GM18867 (cell line): Measurements from ENCODE around the gene ITGA1.
"Not testable (repeated sequence)": the region's sequence is repeated elsewhere in the genome, so short reads cannot be mapped to it uniquely, and the experiment has no call there.

Experiments used
- ATAC-seq: cut with Tn5 transposase; IDR thresholded peaks from one replicate; pipeline ENCODE4 v1.9.1; 2021; ENCODE audit warnings: mild to moderate bottlenecking, moderate library complexity; ENCODE audit not compliant: unreplicated experiment

ITGA1 gene

DNA sequence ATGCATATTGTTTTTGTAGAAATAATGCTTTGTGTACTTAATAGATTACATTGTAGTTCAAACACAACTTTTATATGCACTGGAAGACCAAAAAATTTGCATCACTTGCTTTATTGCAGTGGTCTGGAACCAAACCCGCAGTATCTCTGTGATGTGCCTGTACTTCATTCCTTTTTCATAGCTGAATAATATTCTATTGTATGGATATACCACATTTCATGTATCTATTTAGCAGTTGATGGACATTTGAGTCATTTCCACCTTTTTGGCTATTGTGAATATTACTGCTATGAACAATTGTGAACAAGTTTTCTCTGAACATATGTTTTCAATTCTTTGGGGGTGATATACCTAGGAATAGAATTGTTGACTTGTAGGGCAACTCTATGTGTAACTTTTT lies 40.1 kb downstream of the ITGA1 start:
- ATAC-seq = no peak

DNA sequence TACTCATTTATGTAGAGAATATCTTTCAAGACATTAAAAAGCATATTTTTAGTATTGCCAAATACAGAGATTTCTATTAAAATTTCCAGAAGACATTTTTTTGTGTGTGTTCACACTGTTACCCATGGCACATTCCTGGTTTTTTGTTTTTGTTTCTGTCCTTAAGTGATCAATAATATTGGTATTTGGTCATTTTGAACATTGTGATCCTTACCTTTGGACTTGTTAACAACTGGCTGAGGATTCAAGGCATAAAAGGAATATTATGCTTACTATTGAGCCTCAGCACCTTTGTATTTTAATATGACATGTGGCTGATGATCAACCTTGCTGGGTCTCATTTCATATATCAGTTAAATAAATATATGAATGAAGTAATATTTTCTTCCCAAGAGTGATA lies 41.9 kb downstream of the ITGA1 start:
- no peak for ATAC-seq

DNA sequence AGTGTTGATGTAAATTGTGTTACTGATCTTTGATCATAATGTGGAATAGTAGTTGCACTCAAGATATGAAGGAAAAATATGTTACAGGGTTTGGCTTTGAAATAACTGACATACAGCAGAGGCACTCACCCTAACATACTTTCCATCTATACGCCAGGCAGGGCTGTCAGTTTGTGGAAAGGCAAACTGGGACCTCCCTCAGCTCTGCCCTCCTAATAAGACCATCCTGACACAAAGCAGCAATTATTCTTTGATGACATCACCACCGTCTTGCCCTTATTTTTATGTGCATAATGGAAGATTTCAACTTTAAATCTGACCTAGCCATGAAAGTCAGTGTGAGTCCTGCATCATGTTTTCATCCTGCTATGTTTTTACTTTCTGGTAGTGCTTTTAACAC lies 42.9 kb downstream of the ITGA1 start:
- no peak for ATAC-seq

DNA sequence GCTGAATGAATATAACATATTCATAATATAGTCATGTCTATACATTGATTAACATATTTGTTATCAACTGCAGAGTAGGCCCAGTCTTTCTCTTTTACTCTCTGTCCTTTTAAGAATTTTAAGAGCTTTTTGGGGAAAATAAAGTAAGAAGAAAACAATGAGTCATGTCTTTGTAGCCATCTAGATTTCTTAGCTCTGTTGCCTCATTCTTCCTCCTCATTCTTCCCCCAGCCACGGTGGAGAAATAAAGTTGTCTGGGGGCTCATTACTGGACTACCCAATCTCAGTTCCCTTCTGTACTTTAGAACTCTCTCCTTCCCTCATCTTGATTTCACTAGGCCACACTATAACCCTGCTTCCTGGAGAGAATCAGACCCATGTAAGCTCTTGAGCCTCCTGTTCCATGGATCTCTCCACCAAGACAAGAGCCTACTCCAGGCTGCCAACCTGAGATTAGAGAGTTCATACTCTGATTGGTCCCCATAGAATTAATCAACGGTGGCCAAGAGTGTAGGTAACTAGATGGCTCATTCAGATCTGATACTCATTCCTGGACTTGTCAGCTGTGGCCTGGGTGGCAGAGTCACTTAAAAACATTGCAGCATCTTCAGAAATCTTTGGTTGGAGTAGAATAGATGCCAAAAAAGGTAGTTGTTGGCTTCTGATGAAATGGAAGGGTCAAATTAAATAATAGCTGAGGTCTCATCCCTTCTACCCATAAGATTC lies 44.2 kb downstream of the ITGA1 start:
- ATAC-seq = no peak

DNA sequence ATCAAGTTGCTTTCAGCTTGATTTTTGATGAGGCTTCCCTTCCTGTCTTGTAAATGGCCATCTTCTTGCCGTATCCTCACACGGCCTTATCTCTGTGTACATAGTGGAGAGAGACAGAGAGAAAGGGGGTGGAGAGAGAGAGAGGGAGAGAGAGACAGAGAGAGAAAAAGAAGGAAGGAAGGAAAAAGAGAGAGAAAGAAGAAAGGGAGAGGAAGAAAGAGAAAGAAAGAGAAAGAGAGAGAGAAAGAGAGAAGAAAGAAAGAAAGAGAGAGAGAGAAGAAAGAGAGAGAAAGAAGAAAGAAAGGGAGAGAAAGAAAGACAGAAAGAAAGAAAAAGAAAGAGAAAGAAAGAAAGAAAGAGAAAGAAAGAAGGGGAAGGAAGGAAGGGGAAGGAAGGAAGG lies 46.6 kb downstream of the ITGA1 start:
- ATAC-seq = no peak

DNA sequence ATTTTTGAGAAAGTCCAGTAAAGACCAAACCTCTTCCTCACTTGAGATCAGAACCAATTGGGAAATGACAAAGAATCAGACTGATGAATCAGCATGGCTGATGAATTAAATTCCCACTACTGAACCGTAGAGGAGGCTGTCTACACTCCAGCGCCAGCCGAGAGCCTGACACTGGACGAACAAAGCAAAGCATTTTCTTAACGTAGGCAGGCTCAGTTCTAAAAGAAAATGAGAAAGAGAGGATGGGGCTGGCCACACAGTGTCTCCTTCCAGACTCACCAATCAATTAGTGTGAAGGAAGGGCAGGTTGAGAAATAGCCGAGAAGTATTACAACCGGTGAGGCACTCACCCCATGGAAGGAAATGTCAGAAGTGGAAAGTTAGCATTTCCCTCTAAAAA lies 49.4 kb downstream of the ITGA1 start:
- ATAC-seq = no peak

DNA sequence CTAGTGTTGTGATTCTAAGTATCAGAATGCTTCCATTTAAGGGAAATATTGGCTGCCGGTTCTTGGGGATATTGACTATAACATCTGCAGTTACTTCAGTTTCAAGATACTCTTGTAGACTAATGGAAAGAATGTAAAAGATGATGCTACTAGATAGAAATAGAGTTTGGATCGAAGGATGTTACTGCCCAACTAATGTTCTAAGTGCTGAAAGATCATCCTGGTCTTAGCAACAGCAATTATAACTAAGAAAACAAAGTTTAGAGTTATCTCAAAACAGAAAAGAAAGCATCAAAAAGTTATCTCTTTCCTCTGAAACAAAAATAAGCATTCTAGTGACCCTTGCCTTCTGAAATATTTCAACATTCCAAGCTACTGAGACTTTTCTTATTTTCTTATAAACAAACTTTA lies 49.9 kb downstream of the ITGA1 start:
- ATAC-seq = no peak

DNA sequence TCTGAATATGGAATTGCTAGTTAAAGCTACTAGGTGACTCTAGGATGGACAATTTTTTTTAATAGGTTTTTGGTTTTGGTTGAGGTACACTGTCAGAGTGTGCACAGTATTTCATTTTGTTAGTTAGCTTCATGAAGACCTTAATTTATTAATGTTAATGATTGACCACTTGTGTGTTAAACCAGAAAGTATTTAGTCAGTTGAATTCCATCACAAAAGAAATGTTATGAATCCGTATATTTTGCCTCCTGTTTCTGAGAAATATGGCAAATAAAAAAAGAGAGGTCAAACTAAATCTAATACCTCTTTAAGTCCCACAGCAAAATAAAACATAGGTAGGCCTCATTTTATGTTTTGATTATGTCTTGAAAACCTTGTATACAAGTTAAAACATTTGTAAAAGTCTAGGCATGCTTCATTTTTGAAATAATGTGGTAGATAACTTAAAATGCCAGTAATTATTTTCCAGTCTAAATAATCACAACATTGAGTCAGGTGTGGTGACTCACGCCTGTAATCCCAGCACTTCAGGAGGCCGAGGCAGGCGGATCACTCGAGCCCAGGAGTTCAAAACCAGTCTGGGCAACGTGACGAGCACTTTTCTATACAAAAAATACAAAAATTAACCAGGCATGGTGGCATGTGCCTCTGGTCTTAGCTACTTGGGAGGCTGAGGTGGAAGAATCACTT lies 50.8 kb downstream of the ITGA1 start:
- ATAC-seq = no peak

DNA sequence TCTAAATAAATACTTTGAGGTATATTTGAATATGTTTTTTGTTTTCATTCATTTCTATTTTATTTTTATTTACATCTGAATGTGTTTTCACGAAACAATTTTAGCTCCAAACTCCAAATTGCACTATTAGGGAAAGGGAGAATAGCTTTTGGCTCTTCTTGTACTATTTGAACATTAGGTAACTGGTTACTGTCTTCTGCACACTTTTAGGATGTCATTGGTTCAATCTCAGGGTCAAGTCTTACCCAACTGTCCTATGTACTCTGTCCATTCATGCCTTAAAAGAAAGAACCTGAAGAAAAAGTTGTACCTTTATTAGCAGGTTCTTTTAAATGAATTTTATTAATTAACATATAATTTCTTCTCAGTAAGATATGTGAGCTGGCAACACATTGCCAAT lies 51.6 kb downstream of the ITGA1 start:
- no peak for ATAC-seq

DNA sequence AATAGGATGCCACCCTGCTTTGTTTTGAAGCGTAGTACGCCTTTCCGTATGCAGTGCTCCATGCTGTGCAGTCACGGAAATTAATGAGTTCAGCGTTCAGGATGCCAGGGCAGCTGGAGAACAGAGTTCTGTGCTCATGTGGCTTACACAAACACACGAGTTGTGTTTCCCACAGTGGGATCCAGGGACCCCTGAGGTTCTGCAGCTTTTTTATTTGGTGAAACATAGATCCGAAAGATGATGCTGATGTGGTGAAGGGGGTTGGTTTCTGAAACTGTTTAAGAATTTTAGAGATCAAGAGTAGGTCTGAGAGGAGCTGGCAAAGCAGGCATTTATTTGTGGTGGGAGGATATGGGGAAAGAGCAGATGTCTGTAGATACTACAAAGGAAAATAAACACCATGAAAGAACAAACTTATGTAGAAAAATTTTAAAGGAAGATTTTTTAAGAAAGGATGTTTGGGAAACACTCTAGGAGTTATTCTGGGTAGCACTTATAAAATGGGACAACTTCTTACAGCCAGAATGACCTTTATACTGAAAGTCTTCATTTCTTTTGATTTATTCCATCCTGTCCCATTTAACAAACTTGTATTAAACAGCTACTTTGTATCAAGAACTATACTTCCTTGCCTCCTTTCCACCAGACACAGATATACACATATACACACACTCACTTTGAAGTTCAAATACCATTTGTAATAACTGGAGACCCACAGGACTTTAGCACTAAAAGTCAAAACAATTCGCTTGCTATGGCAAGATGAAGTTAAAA lies 52.7 kb downstream of the ITGA1 start:
- no peak for ATAC-seq

DNA sequence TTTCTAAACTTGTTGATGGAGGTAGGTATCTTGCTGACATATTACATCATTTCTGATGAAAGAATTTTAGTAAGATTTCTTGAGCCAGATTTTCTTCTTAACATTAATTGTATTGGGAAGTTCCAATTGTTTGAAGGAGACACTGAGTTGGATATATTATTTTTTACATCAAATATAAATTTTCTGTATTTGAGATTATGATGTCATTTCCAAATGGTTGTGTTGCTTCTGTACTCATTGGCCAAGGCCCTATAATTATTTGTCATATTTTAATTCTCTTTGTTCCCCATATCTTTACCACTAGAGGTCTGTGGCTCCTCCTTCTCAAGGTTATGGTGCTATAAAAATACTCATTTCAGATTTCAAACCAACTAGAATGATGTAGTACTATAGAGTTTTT lies 53.4 kb downstream of the ITGA1 start:
- ATAC-seq = no peak

DNA sequence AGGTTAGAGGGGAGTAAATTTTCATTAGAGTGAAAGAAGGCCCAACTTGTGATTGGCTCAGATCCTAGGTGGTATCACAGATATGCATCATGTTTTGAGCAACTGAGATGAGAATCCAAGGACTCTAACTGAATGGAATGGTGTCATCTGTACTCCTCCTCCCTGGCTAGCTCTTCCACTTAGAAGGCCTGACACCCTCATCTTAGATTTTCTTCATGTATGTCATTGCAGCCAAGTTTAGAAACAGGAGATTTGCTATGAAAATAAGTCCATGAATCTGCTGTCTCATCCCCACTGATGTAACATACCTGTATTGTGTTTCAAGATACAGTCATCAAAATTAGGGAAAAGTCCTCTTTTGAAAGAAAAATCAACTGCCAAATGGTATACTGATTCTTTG lies 54.4 kb downstream of the ITGA1 start:
- no peak for ATAC-seq

DNA sequence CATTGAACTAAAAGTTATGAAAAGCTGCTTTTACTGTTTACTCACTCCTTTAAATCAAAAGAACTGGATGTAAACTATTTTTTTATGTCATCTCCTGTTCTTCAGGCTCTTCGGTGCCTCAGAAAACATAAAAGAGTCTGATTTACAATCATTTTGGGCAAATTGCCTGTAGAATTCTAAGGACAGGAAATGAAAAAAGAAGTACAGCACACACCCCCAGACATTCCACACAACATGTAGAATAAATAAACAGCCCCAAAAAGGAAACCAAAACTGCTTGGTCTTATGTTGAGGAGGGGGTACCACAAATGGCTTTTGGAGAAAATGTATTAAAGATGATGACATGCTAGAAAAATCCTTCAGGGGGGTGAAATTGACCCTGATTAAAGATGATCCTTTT lies 57.2 kb downstream of the ITGA1 start:
- ATAC-seq = no peak

DNA sequence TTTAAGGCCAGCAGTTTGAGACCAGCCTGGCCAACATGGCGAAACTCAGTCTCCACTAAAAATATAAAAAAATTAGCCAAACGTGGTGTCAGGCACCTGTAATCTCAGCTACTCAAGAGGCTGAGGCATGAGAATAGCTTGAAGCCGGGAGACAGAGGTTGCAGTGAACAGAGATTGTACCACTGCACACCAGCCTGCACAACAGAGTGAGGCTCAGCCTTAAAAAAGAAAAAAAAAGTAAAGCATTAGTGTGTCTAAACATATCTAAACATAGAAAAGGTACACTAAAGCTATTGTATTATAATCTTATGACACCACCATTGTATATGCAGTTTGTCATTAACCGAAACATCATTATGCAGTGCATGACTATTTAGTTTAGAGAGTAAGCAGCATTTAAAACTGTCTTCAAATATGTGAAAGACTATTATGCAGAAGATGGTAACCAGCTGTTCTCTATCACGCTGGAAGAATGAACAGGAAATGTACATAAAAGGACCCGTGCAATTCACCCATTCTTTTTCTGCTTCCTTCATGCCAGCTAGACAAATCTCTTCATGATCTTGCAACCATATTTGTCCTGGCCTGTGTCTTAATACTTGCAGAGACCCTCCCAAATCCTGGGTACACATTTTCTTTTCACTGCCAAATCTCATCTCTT lies 58.6 kb downstream of the ITGA1 start:
- no peak for ATAC-seq

DNA sequence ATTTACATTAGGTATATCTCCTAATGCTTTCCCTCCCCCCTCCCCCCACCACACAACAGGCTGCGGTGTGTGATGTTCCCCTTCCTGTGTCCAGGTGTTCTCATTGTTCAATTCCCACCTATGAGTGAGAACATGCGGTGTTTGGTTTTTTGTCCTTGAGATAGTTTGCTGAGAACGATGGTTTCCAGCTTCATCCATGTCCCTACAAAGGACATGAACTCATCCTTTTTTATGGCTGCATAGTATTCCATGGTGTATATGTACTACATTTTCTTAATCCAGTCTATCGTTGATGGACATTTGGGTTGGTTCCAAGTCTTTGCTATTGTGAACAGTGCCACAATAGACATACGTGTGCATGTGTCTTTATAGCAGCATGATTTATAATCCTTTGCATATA lies 61.0 kb downstream of the ITGA1 start:
- ATAC-seq = not testable (repeated sequence)

DNA sequence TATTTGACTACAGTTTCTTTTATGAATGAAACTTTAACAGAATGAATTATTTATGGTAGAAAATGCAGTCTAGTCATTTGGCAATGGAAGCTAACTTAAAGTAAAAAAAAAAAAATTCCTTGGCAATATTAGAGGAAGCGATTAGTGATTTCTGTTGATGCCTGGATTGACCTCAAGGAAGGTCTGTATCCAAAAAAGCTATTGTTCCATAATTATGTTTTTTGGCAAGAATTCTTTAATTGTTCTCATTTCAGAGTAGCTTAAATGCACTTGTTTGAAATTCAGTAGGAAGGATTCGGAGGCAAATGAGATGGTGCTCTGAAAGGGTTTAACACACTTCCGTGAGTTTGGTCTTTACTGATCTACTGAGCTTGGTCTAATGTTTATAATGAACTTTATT lies 61.8 kb downstream of the ITGA1 start:
- no peak for ATAC-seq

DNA sequence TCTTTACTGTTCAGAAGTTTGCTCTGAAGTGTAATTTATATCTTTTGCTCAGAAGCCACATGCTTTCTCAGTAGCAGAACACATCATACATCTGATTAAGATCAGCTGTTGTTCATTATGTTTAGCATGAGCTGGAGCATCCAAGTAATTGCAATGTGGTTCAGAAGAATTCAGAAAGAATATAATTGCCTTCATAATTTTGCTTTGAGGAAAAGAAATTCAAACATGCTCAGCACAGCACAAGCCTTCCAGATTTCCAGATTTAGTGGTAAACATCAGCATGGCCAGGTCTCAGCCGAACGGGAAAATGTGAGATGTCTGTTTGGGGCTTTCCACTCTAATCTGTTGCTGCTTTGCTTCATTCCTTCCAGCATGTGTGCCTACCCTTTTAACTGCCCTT lies 65.9 kb downstream of the ITGA1 start:
- no peak for ATAC-seq

DNA sequence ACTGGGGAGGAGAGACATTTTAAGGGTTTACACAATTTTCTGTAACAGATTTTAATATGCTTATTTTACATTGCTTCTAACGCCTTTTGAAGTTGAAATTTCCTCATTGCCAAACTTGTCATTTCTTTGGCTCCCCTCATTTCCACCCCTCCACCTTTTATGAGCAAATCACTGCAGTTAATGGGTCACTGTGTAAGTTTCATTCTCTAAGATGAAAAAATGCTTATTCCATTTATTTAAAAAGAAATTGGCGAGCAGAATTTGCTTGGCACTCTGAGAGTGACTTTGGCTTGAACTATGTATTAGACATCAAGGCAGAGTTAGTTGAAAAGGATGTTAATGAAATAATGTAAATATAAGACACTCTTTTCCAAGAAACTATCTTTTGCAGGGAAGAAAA lies 66.6 kb downstream of the ITGA1 start:
- no peak for ATAC-seq

DNA sequence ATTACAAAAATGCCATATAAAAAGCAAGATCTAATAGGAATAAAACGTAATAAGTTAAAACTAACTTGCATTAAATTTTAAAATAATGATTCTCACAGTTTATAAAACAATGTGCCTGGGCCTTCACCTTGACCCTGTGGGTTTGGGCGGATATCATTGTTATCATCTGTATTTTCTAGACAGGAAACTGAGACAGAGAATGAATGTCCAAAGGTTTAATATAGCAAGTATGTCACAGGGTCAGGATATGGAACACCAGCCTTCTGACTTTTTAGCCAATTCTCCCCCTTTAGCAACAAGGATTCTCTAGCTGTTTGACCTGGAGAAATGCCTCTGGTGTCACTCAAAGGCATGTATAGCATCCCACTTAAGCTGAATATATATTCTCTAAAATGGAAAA lies 67.2 kb downstream of the ITGA1 start:
- ATAC-seq = no peak

DNA sequence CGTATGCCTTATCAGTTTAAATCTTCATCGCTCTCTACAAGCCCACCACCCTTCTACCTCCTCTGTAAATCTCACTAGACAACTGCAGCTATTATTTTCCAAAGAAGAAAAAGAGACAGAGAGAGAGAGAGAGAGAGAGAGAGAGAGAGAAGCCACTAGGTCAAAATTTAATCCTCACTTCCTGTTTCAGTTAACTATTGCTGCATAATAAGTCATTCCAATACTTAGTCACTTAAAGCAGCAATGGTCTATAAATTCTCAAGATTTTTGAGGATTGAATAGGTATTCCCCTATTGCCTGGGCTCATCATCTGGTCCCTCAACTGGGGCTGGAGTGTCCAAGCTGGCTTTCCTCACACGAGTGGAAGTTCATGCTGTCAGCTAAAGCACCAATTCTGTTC lies 68.8 kb downstream of the ITGA1 start:
- ATAC-seq = peak; percentile 90

DNA sequence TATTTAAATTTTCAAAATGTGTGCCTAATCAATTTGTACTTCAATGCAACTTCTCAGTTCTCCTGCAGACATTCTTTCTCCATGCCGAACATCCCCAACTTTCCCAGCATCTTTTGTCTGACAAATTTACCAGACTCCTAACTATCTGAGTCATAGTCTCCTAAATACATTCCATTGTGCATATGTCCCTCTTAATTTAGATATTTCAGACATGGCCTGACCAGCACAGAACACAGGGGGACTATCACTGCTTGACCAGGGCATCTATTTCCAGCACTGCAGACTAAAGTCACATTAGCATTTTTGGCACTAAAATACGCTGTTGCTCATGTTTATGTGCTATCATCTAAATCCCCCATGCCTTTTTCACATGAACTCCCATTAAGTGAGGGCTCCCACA lies 71.9 kb downstream of the ITGA1 start:
- no peak for ATAC-seq

DNA sequence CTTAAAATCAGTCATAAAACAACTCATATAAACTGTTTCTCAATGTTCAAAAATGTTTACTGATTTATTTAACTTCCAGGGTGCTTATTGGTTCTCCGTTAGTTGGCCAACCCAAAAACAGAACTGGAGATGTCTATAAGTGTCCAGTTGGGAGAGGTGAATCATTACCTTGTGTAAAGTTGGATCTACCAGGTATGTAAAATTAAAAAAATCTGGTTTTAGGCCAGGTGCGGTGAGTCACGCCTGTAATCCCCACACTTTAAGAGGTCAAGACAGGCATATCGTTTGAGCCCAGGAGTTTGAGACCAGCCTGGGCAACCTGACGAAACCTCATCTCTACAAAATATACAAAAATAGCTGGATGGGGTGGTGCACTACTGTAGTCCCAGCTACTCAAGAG lies 73.7 kb downstream of the ITGA1 start:
- no peak for ATAC-seq
